ENCODE results near the gene RANGRF.

RANGRF gene

DNA sequence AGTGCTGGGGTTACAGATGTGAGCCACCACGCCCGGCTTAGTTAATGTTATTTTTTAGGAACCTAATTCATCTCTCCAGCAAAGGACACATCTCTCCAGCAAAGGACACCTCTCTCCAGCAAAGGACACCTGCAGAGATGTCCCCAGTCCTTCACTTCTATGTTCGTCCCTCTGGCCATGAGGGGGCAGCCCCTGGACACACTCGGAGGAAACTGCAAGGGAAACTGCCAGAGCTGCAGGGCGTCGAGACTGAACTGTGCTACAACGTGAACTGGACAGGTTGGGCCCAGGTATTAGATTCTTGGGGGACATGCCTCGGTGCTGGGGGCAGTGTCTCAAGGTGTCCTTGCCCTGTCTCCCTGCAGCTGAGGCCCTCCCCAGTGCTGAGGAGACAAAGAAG, 34.7 kb upstream of the RANGRF start:
- TF ChIP-seq, protein P1, sequence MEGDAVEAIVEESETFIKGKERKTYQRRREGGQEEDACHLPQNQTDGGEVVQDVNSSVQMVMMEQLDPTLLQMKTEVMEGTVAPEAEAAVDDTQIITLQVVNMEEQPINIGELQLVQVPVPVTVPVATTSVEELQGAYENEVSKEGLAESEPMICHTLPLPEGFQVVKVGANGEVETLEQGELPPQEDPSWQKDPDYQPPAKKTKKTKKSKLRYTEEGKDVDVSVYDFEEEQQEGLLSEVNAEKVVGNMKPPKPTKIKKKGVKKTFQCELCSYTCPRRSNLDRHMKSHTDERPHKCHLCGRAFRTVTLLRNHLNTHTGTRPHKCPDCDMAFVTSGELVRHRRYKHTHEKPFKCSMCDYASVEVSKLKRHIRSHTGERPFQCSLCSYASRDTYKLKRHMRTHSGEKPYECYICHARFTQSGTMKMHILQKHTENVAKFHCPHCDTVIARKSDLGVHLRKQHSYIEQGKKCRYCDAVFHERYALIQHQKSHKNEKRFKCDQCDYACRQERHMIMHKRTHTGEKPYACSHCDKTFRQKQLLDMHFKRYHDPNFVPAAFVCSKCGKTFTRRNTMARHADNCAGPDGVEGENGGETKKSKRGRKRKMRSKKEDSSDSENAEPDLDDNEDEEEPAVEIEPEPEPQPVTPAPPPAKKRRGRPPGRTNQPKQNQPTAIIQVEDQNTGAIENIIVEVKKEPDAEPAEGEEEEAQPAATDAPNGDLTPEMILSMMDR (IDR thresholded peaks at IDR 0.05; ENCODE audit: extremely low read depth, insufficient read depth, missing control alignments) = peak; percentile 16
- in situ Hi-C loops (cut with MboI; ENCODE audit: low pct_unique_long_range_greater_than_20kb, low sequenced_read_pairs, unreplicated experiment) = no loop called here
- DNase-seq (ENCODE audit: low spot score) = no peak

GRCh38 chr17:8254881-8255280, 33.6 kb upstream of the RANGRF start:
- in situ Hi-C loops (cut with MboI; ENCODE audit: low pct_unique_long_range_greater_than_20kb, low sequenced_read_pairs, unreplicated experiment) = no loop called here
- TF ChIP-seq, protein P1 (IDR thresholded peaks at IDR 0.05; ENCODE audit: extremely low read depth, insufficient read depth, missing control alignments) = no peak
- no peak for DNase-seq (ENCODE audit: low spot score)

GRCh38 chr17:8255499-8255898, 33.0 kb upstream of the RANGRF start:
- in situ Hi-C loops (cut with MboI; ENCODE audit: low pct_unique_long_range_greater_than_20kb, low sequenced_read_pairs, unreplicated experiment) = no loop called here
- no peak for DNase-seq (ENCODE audit: low spot score)
- TF ChIP-seq, protein P1 (IDR thresholded peaks at IDR 0.05; ENCODE audit: extremely low read depth, insufficient read depth, missing control alignments) = no peak

DNA sequence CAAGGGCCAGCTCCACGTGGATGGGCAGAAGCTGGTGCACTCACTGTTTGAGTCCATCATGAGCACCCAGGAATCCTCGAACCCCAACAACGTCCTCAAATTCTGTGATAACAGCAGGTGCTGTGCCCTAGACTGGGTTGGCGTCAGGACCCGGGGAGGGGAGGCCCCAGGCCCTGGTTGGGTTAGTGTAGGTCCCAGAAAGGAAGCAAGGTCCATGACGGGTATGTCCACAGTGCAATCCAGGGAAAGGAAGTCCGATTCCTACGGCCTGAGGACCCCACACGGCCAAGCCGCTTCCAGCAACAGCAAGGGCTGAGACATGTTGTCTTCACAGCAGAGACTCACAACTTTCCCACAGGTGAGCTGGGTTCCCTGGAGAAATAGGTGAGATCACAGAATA, 32.2 kb upstream of the RANGRF start:
- TF ChIP-seq, protein P1 (IDR thresholded peaks at IDR 0.05; ENCODE audit: extremely low read depth, insufficient read depth, missing control alignments) = no peak
- DNase-seq (ENCODE audit: low spot score) = no peak
- in situ Hi-C loops (cut with MboI; ENCODE audit: low pct_unique_long_range_greater_than_20kb, low sequenced_read_pairs, unreplicated experiment) = no loop called here

DNA sequence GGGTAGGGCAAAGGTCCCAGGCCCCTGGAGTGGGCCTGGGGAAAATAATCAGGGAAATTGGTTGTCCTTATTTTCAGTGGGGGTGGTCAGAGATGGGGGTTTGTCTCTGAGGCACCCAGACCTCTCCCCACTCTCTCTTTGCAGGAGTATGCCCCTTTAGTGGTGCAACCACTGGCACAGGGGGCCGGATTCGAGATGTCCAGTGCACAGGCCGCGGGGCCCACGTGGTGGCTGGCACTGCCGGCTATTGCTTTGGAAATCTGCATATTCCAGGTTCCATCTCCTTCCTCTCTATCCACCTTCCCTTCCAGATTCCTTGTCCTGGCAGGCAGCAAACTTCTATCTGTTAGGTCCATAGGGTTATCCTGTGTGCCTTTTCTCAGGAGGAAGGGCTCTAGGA, 31.8 kb upstream of the RANGRF start:
- TF ChIP-seq, protein P1 (IDR thresholded peaks at IDR 0.05; ENCODE audit: extremely low read depth, insufficient read depth, missing control alignments) = no peak
- in situ Hi-C loops (cut with MboI; ENCODE audit: low pct_unique_long_range_greater_than_20kb, low sequenced_read_pairs, unreplicated experiment) = no loop called here
- no peak for DNase-seq (ENCODE audit: low spot score)

DNA sequence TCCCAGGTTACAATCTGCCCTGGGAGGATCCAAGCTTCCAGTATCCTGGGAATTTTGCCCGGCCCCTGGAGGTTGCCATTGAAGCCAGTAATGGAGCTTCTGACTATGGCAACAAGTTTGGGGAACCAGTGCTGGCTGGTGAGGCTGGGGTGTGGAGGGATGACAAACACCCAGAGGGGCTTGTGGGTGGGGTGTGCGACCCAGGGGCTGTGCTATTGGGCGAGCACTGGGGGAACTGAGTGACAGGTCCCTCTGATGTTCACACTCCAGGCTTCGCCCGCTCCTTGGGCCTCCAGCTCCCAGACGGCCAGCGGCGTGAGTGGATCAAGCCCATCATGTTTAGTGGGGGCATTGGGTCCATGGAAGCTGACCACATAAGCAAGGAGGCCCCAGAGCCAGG, 30.7 kb upstream of the RANGRF start:
- in situ Hi-C loops (cut with MboI; ENCODE audit: low pct_unique_long_range_greater_than_20kb, low sequenced_read_pairs, unreplicated experiment) = no loop called here

More for the DNA sequence above, 30.7 kb upstream of the RANGRF start:
- TF ChIP-seq, protein P1 (IDR thresholded peaks at IDR 0.05; ENCODE audit: extremely low read depth, insufficient read depth, missing control alignments) = no peak
- no peak for DNase-seq (ENCODE audit: low spot score)
